ENCODE data around the gene ASTN2. TPM values are rescaled to one million over a fixed set of nuclear protein-coding genes. Genes with fewer than 3 reads are reported as not detected.

Gene ASTN2
- total RNA-seq, 2 experiments from 2014 or later = 1.7 to 4.2 TPM

GRCh38 chr9:116484492-116485061 lies 930.3 kb downstream of the ASTN2 start:
- Histone ChIP-seq H3K9me3 (ENCODE audit: low read length) (no peaks in the 10 kb centered on the region), H3K4me3 (ENCODE audit: low read depth, low read length, poor library complexity, severe bottlenecking) (no peak overlapping the region), H3K79me2 (ENCODE audit: insufficient read depth, low read depth, low read length) (no peaks in the 10 kb centered on the region), H3K4me2 (ENCODE audit: low read length) (no peak overlapping the region), H3K27ac (ENCODE audit: low read depth, low read length, poor library complexity, severe bottlenecking) (no peak overlapping the region), H3K36me3 (ENCODE audit: insufficient read depth, low read length) (no peaks in the 10 kb centered on the region), H3K4me1 (ENCODE audit: insufficient read depth, low read length, poor library complexity, severe bottlenecking) (no peaks in the 10 kb centered on the region), H4K20me1 (ENCODE audit: insufficient read depth, low read length) (no peaks in the 10 kb centered on the region), H3K9me2 (ENCODE audit: insufficient read depth, low read length) (no peaks in the 10 kb centered on the region), H2AFZ (ENCODE audit: low read length) (no peak overlapping the region)
- BruUV-seq (replicated peaks) = no TSS peak
- intact Hi-C loops (cut with micrococcal nuclease; ENCODE audit: unreplicated experiment) = no loop called here
- CTCF ChIA-PET (ENCODE audit: unreplicated experiment) = no interaction called here
- POLR2A ChIA-PET = interaction anchor here (0.6 kb wide), 1 partner anchor 157 kb away, joined by 3 read pairs; no protein-coding TSS in a partner anchor
- no peak for TF ChIP-seq EZH2phosphoT487 (IDR thresholded peaks at IDR 0.05; ENCODE audit: borderline replicate concordance, low read depth, low read length)
- TF ChIP-seq CTCF (conservative IDR thresholded peaks at IDR 0.05; ENCODE audit: low read length) = no peak
- no peak for DNase-seq (ENCODE audit: low spot score)

GRCh38 chr9:116483622-116484491 lies 931.0 kb downstream of the ASTN2 start:
- intact Hi-C loops (cut with micrococcal nuclease; ENCODE audit: unreplicated experiment) = no loop called here
- TF ChIP-seq EZH2phosphoT487 (IDR thresholded peaks at IDR 0.05; ENCODE audit: borderline replicate concordance, low read depth, low read length) (no peak), CTCF (conservative IDR thresholded peaks at IDR 0.05; ENCODE audit: low read length) (no peak)
- Histone ChIP-seq H3K36me3 (ENCODE audit: insufficient read depth, low read length) (no peaks in the 10 kb centered on the region), H3K9me2 (ENCODE audit: insufficient read depth, low read length) (no peaks in the 10 kb centered on the region), H3K4me1 (ENCODE audit: insufficient read depth, low read length, poor library complexity, severe bottlenecking) (no peaks in the 10 kb centered on the region), H3K4me2 (ENCODE audit: low read length) (no peak overlapping the region), H4K20me1 (ENCODE audit: insufficient read depth, low read length) (no peaks in the 10 kb centered on the region), H3K27ac (ENCODE audit: low read depth, low read length, poor library complexity, severe bottlenecking) (no peak overlapping the region), H3K4me3 (ENCODE audit: low read depth, low read length, poor library complexity, severe bottlenecking) (no peak overlapping the region), H3K79me2 (ENCODE audit: insufficient read depth, low read depth, low read length) (no peaks in the 10 kb centered on the region), H2AFZ (ENCODE audit: low read length) (no peak overlapping the region), H3K9me3 (ENCODE audit: low read length) (no peaks in the 10 kb centered on the region)
- no peak for DNase-seq (ENCODE audit: low spot score)
- BruUV-seq (replicated peaks) = no TSS peak
- POLR2A ChIA-PET = interaction anchor here (0.6 kb wide), 1 partner anchor 158 kb away, joined by 3 read pairs; no protein-coding TSS in a partner anchor
- CTCF ChIA-PET (ENCODE audit: unreplicated experiment) = no interaction called here

GRCh38 chr9:116482740-116483139 lies 932.1 kb downstream of the ASTN2 start:
- Histone ChIP-seq H4K20me1 (ENCODE audit: insufficient read depth, low read length) (no peaks in the 10 kb centered on the region), H3K4me1 (ENCODE audit: insufficient read depth, low read length, poor library complexity, severe bottlenecking) (no peaks in the 10 kb centered on the region), H3K4me2 (ENCODE audit: low read length) (no peak overlapping the region), H3K36me3 (ENCODE audit: insufficient read depth, low read length) (no peaks in the 10 kb centered on the region), H3K9me3 (ENCODE audit: low read length) (no peaks in the 10 kb centered on the region), H3K4me3 (ENCODE audit: low read depth, low read length, poor library complexity, severe bottlenecking) (no peak overlapping the region), H3K9me2 (ENCODE audit: insufficient read depth, low read length) (no peaks in the 10 kb centered on the region), H3K79me2 (ENCODE audit: insufficient read depth, low read depth, low read length) (no peaks in the 10 kb centered on the region), H2AFZ (ENCODE audit: low read length) (no peak overlapping the region), H3K27ac (ENCODE audit: low read depth, low read length, poor library complexity, severe bottlenecking) (no peak overlapping the region)
- BruUV-seq (replicated peaks) = no TSS peak
- TF ChIP-seq EZH2phosphoT487 (IDR thresholded peaks at IDR 0.05; ENCODE audit: borderline replicate concordance, low read depth, low read length) (no peak), CTCF (conservative IDR thresholded peaks at IDR 0.05; ENCODE audit: low read length) (no peak)
- CTCF ChIA-PET (ENCODE audit: unreplicated experiment) = no interaction called here
- intact Hi-C loops (cut with micrococcal nuclease; ENCODE audit: unreplicated experiment) = no loop called here
- DNase-seq (ENCODE audit: low spot score) = no peak
- POLR2A ChIA-PET = no interaction called here
